SU-DHL-6 (cell line): Measurements from ENCODE around the gene CDH13.

ENCODE experiments used
- CTCF ChIP-seq: fragments of 200-600 bp; sonication (generic); IDR thresholded peaks from one replicate; pipeline ENCODE4 v1.5.1; 2017; ENCODE audit warnings: antibody characterized with exemption, mild to moderate bottlenecking, low read length, moderate library complexity; ENCODE audit not compliant: insufficient read depth, poor library complexity, severe bottlenecking
- EZH2phosphoT487 ChIP-seq: fragments of 200-600 bp; sonication (generic), shearing (Covaris generic); conservative IDR thresholded peaks from 2 replicates; pipeline ENCODE4 v1.6.1; 2018; ENCODE audit warnings: mild to moderate bottlenecking, antibody characterized with exemption, low read length, moderate library complexity, mixed read lengths

GRCh38 chr16:82991410-82991809, 364.6 kb downstream of the CDH13 start:
- TF ChIP-seq CTCF, result no peak
- TF ChIP-seq EZH2phosphoT487, result no peak
